Activated effector memory CD4-positive, alpha-beta T cell treated with Interleukin-2 at 50 U/mL for 16 hours (primary cell): ENCODE results near the gene ANKRD24.
A peak's percentile ranks its signal among the peaks of the same experiment; 100 is the strongest.
"Not testable (repeated sequence)": the region's sequence is repeated elsewhere in the genome, so short reads cannot be mapped to it uniquely, and the experiment has no call there.

Source experiments
- DNase-seq: peaks from one replicate; pipeline ENCODE4 v3.0.0-alpha.2; 2020

Gene ANKRD24

DNA sequence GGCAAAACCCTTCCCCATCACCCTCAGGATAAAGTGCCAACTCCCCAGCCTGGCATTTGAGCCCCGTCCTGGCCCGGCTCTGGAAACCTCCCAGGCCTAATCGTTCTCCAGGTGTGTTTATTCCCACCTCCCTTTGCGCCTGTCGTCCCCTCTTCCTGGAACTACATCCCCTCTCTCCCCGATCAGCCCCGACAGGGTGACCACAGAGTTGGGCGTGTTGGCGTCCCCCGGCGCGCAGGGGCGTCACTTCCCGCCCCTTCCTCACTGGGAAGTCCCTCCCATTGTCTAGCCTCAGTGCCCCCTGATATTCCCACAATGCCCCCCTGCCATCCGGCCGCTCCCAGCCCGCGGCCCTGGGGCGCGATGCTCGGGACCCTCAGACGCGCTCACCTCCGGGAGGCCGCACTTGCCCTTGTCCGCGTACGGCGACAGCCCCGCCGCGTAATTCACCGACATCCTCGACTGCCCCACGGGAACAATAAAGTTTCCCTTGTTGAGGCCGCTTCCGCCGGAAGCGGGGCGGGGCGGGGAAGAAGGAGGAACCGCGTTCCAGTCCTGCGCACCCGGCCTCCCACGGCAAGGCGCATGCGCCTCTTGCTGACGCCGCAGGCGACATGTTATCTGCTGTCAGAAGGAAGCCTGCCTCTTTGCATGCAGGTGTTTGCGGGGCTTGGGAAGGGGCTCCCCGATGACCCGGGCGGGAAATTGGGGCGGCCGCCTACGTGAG lies at the start of gene ANKRD24, which contains the start of gene SIRT6:
Gene ANKRD24 (plus strand): TSS at position 606 of the 727 bp plus-strand sequence. CDS start 3,737 bp downstream, outside the sequence.
Gene SIRT6 (minus strand): TSS at position 480 of the 727 bp plus-strand sequence. CDS start 24 bp downstream, at position 456.
- peak; percentile 95 for DNase-seq

DNA sequence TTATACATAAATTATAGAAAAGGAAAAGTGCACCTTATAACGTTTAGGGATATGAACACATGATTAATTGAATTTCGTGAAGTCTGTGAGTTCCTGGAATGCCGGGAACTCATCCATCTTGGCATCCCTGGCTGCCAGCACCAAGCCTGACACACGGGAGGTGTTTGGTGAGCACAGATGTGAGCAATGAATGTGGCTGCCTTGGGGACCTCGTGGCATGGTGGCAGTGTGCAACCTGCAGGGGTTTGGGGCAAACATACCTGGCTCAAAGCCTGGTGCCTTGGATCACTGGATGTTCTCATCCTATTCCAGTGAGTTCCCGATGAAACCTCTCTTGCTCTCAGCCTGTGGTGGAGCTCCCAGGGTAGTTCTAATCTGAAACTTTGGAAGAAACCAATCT lies 48.1 kb upstream of the ANKRD24 start:
- DNase-seq = no peak

DNA sequence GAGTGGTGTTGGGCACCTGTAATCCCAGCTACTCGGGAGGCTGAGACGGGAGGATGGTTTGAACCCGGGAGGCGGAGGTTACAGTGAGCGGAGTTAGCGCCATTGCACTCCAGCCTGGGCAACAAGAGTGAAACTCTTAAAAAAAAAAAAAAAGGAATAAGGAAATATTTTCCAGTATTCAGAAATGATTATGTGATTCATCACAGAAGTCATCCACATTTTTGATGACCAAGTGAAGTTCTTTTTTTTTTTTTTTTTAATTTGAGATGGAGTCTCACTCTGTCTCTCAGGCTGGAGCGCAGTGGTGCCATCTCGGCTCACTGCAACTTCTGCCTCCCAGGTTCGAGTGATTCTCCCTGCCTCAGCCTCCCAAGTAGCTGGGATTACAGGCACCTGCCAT lies 47.1 kb upstream of the ANKRD24 start:
- not testable (repeated sequence) for DNase-seq

GRCh38 chr19:4136680-4137088 lies 45.8 kb upstream of the ANKRD24 start:
- DNase-seq = no peak

DNA sequence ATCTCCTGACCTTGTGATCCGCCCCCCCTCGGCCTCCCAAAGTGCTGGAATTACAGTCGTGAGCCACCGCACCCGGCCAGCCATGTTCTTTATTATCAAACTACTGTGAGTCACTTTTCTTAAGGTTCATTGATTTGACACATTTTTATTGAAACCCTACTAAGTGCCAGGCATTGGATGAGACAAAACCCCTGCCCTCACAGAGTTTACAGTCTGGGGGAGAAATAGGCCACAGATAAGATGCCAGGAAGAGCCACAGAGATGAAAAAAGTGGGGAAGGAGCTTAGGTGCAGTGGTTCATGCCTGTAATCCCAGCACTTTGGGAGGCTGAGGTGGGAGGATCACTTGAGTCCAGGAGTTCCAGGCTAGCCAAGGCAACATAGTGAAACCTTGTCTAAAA lies 44.0 kb upstream of the ANKRD24 start:
- DNase-seq = no peak

GRCh38 chr19:4139614-4140236 lies 42.8 kb upstream of the ANKRD24 start:
- DNase-seq = peak; percentile 76

GRCh38 chr19:4140237-4140711 lies 42.2 kb upstream of the ANKRD24 start:
- DNase-seq = no peak

DNA sequence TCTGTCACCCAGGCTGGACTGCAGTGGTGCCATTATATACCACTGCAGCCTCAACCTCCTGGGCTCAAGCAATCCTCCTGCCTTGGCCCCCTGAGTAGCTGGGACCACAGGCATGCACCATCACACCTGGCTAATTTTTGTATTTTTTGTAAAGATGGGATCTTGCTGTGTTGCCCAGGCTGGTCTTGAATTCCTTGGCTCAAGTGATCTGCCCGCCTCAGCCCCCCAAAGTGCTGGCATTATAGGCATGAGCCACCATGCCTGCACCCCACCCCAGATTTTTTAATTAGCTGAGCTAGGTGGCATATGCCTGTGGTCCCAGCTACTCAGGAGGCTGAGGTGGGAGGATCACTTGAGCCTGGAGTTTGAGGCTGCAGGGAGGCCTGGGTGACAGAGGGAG lies 39.6 kb upstream of the ANKRD24 start:
- not testable (repeated sequence) for DNase-seq

DNA sequence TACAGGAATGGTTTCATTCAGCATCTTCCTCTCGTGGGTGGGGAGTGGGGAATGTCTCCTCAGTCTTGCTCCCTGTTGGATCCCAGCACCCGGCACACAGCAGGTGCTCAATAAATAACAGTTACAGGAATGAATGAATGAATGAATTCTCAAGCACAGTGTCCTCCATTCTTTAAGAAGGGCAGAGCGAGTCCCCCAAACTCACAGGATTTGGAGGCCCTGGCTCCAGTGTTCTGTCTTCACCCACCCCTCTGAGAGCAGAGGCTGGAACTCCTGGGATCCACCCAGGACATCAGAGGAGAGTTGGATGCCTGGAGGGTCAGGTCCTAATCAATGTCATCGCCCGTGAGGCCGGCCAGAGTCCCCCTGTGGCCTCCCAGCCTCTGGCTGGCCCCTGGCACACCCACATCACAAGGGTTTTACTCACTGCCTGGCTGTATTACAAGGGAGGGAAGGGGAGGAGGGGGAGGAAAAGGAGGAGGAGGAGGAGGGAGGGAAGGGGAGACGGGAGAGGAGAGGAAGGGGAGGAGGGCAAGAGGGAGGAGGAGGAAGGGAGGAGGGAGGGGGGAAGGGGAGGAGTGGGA lies 37.7 kb upstream of the ANKRD24 start:
- DNase-seq = no peak

DNA sequence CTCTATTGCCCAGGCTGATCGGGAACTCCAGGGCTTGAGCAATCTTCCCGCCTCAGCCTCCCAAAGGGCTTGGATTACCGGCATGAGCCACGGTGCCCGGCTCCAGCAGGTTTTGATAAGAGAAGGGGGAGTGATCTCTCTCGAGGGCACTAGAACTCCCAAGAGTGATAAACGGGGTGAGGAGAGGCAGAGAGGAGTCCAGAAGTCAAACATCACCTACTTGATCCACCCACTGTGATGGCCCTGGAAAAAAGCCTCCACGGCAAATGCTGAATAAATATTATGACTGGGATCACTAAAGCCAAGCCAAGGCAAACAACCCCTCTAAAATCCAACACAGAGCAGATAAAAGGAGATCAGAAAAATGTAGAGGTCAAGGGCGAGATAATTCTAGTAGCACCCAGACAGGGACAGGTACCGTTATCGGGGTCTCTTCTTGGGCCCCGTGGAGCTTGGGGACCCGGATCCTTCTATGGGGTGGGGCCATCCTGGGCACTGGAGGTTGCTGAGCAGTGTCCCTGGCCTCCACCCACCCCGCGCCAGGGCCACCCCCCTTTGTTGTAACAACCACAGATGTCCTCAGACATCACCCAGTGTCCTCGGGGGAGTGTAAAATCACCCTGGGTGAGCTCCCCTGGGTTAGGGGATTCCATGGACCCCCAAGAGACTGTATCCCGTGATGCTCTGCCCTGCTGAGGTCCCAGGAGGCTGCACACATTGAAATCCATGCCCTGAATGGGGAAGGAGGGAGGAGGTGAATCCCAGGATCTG lies 32.8 kb upstream of the ANKRD24 start:
- no peak for DNase-seq

GRCh38 chr19:4151623-4152022 lies 30.9 kb upstream of the ANKRD24 start:
- no peak for DNase-seq

DNA sequence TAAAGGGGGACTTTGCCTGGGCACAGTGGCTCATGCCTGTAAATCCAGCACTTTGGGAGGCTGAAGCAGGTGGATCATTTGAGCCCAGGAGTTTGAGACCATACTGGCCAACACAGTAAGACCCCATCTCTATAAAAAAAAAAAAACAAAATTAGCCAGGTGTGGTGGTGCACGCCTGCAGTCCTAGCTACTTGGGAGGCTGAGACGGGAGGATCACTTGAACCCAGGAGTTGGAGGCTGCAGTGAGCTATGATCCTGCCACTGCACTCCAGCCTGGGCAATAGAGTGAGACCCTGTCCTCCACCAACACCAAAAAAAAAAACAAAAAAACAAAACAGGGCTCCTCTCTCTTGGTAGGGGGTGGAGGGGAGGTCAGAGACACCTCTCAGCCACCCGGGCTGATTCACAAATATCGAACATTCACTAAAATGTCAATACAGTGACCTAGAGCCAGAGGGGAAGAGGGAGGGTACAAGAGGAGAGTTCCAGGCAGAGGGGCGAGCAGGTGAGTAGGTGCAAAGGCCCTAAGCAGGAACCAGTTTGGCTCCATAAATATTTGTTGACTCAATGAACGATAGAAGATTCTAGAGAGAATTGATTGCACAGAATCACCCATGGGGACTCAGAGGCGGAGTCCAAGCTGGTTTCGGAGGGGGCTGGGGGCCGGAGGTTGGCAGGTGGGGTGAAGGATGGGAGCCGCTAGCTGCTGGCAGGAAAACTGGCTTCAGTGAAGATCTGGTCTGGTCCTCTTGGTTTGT lies 30.1 kb upstream of the ANKRD24 start:
- DNase-seq = no peak

- no peak for DNase-seq
Measured at GRCh38 chr19:4154571-4155312, 27.7 kb upstream of the ANKRD24 start.

GRCh38 chr19:4157164-4157563 lies 25.3 kb upstream of the ANKRD24 start:
- DNase-seq = no peak

DNA sequence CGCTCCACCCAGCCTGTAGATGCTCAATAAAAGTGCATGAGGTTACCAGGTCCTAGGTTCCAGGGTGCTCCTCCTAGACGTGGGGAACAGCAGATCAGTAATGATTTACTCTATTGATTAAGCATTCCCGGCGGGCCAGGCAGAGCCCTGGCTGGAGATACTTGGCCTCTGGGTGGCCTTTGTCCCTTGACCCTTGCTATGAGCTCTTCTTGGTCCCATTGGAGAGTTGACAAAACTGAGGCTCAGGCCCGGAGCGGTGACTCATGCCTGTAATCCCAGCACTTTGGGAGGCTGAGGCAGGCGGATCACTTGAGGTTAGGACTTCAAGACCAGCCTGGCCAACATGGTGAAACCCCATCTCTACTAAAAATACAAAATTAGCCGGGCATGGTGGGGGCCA lies 24.5 kb upstream of the ANKRD24 start:
- not testable (repeated sequence) for DNase-seq

- no peak for DNase-seq
Measured at GRCh38 chr19:4161415-4162077, 20.9 kb upstream of the ANKRD24 start.

- no peak for DNase-seq
Measured at GRCh38 chr19:4164262-4164661, 18.2 kb upstream of the ANKRD24 start.

GRCh38 chr19:4171676-4172075 lies 10.8 kb upstream of the ANKRD24 start:
- no peak for DNase-seq

- peak; percentile 51 for DNase-seq
Measured at GRCh38 chr19:4172861-4173473, 9.5 kb upstream of the ANKRD24 start.

DNA sequence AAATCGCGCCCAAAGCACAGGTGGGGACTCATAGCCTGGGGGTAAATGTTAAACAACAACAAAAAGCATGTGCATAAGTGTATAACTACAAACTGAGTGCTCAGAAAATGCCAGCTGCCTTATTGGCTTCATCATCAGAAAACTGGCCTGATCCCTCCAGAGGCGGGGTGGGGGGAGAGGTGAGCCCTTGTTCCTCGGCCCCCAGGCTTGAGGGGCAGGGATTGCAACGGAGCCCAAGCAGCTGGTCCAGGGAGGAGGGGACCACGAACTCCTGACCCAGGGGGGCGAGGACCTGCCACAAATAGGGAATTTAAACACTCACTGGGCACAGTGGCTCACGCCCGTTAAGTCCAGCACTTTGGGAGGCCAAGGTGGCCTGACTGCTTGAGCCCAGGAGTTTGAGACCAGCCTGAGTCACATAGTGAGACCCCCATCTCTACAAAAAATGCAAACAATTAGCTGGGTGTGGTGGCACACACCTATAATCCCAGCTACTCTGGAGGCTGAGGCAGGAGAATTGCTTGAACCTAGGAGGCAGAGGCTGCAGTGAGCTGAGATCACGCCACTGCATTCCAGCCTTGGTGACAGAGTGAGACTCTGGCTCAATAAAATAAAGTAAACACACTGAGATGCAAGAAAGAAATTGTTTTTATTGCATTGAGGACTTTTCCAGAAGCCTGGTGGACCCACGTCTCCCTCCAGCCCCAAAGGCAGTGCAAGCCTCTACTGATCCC lies 8.8 kb upstream of the ANKRD24 start:
- DNase-seq = no peak
